ENCODE results near the gene PKD2.
"Not testable (repeated sequence)": the region's sequence is repeated elsewhere in the genome, so short reads cannot be mapped to it uniquely, and the experiment has no call there.

PKD2 gene

GRCh38 chr4:87986508-87986907 lies 20.9 kb upstream of the PKD2 start:
- Histone ChIP-seq H3K27me3 (replicated peaks) (no peaks in the 10 kb centered on the region), H3K27ac (no peak overlapping the region), H3K4me3 (ENCODE audit: low read depth, low read length) (no peak overlapping the region), H3K36me3 (replicated peaks) (no peaks in the 10 kb centered on the region)
- in situ Hi-C loops (cut with HindIII; ENCODE audit: low pct_ligation_motif_present, low sequenced_read_pairs), result no loop called here
- no peak for TF ChIP-seq CTCF (IDR thresholded peaks at IDR 0.05; ENCODE audit: low read depth, low read length, missing control alignments)
- no peak for DNase-seq

GRCh38 chr4:87989765-87990164 lies 17.7 kb upstream of the PKD2 start:
- in situ Hi-C loops (cut with HindIII; ENCODE audit: low pct_ligation_motif_present, low sequenced_read_pairs), result no loop called here
- H3K27me3 ChIP-seq (replicated peaks), result no peaks in the 10 kb centered on the region
- no peaks in the 10 kb centered on the region for H3K36me3 ChIP-seq (replicated peaks)
- TF ChIP-seq CTCF (IDR thresholded peaks at IDR 0.05; ENCODE audit: low read depth, low read length, missing control alignments), result no peak
- no peak overlapping the region for H3K4me3 ChIP-seq (ENCODE audit: low read depth, low read length)
- H3K27ac ChIP-seq, result no peak overlapping the region
- no peak for DNase-seq

- no peaks in the 10 kb centered on the region for H3K27me3 ChIP-seq (replicated peaks)
- TF ChIP-seq CTCF (IDR thresholded peaks at IDR 0.05; ENCODE audit: low read depth, low read length, missing control alignments), result no peak
- H3K27ac ChIP-seq, result no peak overlapping the region
- in situ Hi-C loops (cut with HindIII; ENCODE audit: low pct_ligation_motif_present, low sequenced_read_pairs), result no loop called here
- no peak for DNase-seq
- H3K36me3 ChIP-seq (replicated peaks), result no peaks in the 10 kb centered on the region
- H3K4me3 ChIP-seq (ENCODE audit: low read depth, low read length), result no peak overlapping the region
Observed at GRCh38 chr4:87995435-87995834, 12.0 kb upstream of the PKD2 start.

GRCh38 chr4:87999191-87999691 lies 8.2 kb upstream of the PKD2 start:
- peak; percentile 30 for TF ChIP-seq CTCF (IDR thresholded peaks at IDR 0.05; ENCODE audit: low read depth, low read length, missing control alignments)

GRCh38 chr4:88001871-88002270 lies 5.6 kb upstream of the PKD2 start:
- in situ Hi-C loops (cut with HindIII; ENCODE audit: low pct_ligation_motif_present, low sequenced_read_pairs), result no loop called here
- DNase-seq, result no peak

More at GRCh38 chr4:87999191-87999691, 8.2 kb upstream of the PKD2 start:
- DNase-seq; H3K27me3 ChIP-seq (replicated peaks); H3K4me3 ChIP-seq (ENCODE audit: low read depth, low read length); in situ Hi-C loops (cut with HindIII; ENCODE audit: low pct_ligation_motif_present, low sequenced_read_pairs); H3K27ac ChIP-seq; H3K36me3 ChIP-seq (replicated peaks): not testable (repeated sequence)

More at GRCh38 chr4:88001871-88002270, 5.6 kb upstream of the PKD2 start:
- Histone ChIP-seq H3K27ac (no peak overlapping the region), H3K4me3 (ENCODE audit: low read depth, low read length) (no peak overlapping the region), H3K27me3 (replicated peaks) (no peaks in the 10 kb centered on the region), H3K36me3 (replicated peaks) (no peaks in the 10 kb centered on the region)
- no peak for TF ChIP-seq CTCF (IDR thresholded peaks at IDR 0.05; ENCODE audit: low read depth, low read length, missing control alignments)
